ENCODE data around the gene TET2.
A peak's percentile ranks its signal among the peaks of the same experiment; 100 is the strongest.

Gene TET2

DNA sequence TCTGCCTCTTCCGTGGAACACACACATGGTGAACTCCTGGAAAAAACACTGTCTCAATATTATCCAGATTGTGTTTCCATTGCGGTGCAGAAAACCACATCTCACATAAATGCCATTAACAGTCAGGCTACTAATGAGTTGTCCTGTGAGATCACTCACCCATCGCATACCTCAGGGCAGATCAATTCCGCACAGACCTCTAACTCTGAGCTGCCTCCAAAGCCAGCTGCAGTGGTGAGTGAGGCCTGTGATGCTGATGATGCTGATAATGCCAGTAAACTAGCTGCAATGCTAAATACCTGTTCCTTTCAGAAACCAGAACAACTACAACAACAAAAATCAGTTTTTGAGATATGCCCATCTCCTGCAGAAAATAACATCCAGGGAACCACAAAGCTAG lies 87.9 kb downstream of the TET2 start:
- peak; percentile 14 for DNase-seq (ENCODE audit: low read depth, low spot score)

DNA sequence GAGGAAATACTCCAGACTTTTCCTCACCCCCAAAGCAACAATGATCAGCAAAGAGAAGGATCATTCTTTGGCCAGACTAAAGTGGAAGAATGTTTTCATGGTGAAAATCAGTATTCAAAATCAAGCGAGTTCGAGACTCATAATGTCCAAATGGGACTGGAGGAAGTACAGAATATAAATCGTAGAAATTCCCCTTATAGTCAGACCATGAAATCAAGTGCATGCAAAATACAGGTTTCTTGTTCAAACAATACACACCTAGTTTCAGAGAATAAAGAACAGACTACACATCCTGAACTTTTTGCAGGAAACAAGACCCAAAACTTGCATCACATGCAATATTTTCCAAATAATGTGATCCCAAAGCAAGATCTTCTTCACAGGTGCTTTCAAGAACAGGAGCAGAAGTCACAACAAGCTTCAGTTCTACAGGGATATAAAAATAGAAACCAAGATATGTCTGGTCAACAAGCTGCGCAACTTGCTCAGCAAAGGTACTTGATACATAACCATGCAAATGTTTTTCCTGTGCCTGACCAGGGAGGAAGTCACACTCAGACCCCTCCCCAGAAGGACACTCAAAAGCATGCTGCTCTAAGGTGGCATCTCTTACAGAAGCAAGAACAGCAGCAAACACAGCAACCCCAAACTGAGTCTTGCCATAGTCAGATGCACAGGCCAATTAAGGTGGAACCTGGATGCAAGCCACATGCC lies 89.7 kb downstream of the TET2 start:
- no peak for DNase-seq (ENCODE audit: low read depth, low spot score)

DNA sequence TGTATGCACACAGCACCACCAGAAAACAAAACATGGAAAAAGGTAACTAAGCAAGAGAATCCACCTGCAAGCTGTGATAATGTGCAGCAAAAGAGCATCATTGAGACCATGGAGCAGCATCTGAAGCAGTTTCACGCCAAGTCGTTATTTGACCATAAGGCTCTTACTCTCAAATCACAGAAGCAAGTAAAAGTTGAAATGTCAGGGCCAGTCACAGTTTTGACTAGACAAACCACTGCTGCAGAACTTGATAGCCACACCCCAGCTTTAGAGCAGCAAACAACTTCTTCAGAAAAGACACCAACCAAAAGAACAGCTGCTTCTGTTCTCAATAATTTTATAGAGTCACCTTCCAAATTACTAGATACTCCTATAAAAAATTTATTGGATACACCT lies 90.2 kb downstream of the TET2 start:
- no peak for DNase-seq (ENCODE audit: low read depth, low spot score)

DNA sequence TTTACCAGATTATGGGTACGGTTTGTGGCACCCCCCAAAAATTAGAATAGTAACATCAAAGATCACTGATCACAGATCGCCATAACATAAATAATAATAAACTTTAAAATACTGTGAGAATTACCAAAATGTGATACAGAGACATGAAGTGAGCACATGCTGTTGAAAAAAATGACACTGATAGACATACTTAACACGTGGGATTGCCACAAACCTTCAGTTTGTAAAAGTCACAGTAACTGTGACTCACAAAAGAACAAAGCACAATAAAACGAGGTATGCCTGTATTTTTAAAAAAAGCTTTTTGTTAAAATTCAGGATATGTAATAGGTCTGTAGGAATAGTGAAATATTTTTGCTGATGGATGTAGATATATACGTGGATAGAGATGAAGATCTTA lies 93.4 kb downstream of the TET2 start:
- no peak for DNase-seq (ENCODE audit: low read depth, low spot score)

DNA sequence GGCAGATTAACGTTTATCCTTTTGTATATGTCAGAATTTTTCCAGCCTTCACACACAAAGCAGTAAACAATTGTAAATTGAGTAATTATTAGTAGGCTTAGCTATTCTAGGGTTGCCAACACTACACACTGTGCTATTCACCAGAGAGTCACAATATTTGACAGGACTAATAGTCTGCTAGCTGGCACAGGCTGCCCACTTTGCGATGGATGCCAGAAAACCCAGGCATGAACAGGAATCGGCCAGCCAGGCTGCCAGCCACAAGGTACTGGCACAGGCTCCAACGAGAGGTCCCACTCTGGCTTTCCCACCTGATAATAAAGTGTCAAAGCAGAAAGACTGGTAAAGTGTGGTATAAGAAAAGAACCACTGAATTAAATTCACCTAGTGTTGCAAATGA lies 94.8 kb downstream of the TET2 start:
- no peak for DNase-seq (ENCODE audit: low read depth, low spot score)

DNA sequence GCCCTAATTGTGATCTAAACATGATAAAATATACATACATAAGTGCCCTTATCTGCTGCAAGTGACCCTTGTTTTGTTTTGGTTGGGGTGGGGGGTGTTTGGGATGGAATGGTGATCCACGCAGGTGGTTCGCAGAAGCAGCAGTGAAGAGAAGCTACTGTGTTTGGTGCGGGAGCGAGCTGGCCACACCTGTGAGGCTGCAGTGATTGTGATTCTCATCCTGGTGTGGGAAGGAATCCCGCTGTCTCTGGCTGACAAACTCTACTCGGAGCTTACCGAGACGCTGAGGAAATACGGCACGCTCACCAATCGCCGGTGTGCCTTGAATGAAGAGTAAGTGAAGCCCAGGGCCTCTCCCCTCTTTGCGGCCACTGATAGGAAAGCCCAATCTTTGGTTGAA lies 96.8 kb downstream of the TET2 start:
- DNase-seq (ENCODE audit: low read depth, low spot score), result no peak

DNA sequence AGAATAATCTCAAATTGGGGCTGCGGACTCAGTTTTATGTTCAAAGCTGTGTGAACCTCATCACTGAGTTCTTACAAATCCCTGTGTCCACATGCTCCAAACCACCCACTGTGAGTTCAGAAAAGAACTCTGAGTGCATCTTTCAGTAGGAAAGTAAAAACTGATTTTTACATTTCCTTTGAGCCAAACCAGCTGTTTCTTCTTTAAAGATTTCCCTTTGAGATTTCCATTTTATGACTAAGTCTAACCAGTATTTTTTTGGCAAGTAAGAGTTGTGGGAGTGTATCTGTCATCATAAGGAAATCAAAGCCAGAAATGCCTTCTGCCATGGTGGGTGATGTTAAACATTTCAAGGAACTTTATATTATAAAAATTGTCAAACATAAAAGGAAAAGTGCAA lies 100.0 kb downstream of the TET2 start:
- no peak for DNase-seq (ENCODE audit: low read depth, low spot score)

DNA sequence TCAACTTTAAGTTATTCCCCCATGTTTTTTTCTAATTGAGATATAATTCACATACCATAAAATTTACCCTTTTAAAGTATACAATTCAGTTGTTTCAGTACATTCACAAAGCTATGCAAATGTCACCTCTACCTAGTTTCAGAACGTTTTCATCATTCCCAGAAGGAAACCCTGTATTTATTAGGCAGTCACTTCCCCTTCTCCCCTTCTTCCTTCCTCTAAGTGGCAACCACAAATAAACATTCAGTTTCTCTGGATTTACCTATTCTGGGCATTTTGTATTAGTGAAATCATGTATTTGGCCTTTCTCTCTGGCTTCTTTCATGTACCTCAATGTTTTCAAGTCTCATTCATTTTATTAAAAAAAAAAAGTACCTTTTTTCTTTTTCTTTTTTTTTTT lies 101.9 kb downstream of the TET2 start:
- DNase-seq (ENCODE audit: low read depth, low spot score), result no peak

DNA sequence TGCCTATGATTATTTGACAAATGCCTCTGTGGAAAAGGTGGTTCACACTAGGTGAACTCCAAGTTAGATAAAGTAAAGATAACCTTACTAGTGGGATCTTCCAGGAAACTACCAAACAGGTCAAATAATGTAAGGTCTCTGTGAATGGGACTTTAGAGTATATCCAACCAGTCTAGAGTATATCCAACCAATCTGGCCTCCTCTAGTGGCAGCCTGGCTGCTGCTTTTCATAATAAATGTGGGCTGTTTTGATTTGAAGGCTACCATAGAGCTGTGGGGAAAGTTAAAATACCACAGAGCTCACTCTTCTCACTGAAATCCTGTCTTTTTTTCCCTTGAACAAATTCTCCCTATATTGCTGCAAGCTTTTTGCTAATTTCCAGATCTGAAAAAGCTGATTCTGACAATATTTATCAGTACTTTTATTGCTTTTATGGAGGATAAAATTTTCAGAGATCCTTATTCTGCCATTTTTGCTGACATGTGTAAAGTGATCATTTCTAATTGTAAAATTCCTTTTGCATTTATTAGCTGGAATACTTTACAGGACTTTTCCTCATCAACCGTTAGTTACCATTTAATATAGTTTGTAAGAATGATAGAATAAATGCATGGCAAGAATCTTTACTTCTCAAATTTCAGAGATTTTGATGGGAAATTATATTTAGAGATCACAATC lies 111.3 kb downstream of the TET2 start:
- DNase-seq (ENCODE audit: low read depth, low spot score), result no peak

DNA sequence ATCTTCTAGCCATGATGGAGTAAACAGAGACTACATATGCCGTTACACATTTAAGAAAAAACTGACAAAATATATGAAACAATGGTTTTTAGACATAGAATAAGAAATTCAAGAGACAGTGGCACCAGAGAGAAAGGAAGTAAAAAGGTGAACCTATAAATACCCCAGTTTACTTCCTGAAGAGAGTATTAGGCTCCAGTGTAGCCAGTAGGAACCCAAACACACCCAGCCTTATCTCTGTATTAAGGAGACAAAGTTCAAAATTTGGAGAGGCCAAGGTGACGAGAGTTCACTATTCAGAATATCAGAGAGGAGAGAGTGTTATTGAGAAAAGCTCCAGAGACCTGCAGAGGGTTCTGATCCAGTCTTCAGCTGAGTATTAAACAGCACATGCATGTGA lies 119.0 kb downstream of the TET2 start:
- DNase-seq (ENCODE audit: low read depth, low spot score), result no peak

DNA sequence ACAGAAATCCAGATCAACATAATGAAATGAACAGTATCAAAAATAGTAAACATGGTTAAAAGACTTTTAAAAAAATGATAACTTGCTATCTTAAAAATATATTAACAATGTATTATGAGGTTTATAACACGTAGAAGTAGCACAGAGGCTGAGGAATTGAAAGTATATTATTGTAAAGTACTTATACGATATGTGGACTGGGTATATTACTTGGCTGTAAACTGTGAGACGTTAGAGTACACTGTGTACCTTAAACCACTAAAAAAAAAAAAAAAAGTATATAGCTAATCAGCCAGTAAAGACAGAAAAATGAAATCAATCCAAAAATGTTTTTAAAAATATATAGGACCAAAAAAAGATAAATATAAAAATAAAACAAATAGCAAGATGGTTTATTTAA lies 120.6 kb downstream of the TET2 start:
- DNase-seq (ENCODE audit: low read depth, low spot score), result no peak

DNA sequence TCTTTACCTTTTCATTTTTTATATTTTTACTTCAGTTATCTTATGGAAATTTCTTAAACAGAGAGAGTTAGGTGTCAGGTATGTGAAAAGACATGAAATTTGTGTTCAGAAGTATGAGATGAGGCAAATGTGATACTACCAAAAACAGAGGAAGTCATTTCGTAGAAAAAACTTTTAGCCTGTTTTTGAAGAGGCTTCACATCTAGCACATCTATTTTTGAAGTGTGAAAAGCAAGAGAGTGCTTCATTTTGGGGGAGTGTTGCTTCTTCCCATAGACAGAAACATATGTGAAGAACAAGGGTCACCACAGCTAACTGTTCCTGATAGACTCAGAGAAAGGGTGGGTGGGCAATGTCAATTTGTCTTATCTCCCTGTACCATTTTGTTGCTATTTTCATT lies 125.3 kb downstream of the TET2 start:
- DNase-seq (ENCODE audit: low read depth, low spot score), result no peak

DNA sequence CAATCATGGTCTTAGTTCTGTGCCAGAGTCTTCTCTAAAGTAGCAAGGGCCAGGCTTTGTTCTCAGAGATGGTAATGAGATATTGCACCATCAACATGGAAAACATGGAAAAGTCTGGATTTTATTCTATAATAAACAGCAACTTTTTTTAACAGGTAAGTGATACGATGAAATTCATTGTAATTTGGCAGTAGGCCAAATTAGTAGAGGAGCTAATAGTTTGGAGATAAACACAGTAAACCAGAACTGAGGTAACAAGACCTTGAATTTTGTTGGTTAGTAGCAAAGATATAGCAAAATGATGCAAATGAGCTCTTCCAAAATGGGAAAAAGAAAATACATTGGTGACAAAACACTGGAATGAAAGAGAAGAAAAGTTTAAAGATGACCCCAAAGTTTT lies 126.6 kb downstream of the TET2 start:
- DNase-seq (ENCODE audit: low read depth, low spot score), result no peak

DNA sequence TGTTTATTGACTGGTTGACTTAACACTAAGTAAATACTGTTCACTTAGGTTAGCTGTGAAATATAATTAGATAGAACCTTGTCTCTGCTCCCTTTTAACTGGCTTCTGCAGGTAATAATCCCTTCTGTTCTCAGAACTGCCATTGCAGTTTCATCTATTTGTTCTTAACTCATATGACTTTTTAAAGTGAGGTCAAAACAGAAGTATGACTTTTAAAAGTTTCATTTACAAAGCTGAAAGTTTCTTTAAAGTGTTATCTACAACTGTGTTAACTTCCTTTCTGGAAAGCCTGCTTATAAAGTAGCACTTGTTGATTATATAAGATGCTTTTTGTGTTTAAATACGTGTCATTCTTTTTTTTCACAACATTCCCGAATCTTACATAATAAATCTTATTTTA lies 127.4 kb downstream of the TET2 start:
- DNase-seq (ENCODE audit: low read depth, low spot score), result no peak

DNA sequence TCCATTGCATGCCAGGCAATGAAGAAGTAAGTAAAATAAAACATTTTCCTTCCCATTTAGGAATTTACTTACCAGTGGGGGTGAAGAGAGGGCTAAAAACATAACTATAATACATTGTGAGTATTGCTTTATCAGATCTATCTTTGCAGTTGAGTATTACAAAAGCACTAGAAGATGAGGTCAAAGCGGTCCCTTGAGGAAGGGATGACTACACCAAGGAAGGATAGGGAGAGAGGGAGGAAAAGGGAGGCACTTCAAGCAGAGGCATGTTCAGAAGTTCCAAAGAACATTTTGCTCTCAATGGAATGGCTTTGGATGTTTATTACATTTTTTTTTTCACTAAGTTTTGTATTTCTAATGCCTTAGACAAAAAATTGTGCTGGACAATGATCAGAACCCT lies 127.8 kb downstream of the TET2 start:
- no peak for DNase-seq (ENCODE audit: low read depth, low spot score)

DNA sequence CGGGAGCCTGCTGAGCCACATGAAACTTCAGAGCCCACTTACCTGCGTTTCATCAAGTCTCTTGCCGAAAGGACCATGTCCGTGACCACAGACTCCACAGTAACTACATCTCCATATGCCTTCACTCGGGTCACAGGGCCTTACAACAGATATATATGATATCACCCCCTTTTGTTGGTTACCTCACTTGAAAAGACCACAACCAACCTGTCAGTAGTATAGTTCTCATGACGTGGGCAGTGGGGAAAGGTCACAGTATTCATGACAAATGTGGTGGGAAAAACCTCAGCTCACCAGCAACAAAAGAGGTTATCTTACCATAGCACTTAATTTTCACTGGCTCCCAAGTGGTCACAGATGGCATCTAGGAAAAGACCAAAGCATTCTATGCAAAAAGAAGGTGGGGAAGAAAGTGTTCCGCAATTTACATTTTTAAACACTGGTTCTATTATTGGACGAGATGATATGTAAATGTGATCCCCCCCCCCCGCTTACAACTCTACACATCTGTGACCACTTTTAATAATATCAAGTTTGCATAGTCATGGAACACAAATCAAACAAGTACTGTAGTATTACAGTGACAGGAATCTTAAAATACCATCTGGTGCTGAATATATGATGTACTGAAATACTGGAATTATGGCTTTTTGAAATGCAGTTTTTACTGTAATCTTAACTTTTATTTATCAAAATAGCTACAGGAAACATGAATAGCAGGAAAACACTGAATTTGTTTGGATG lies 129.9 kb downstream of the TET2 start:
- DNase-seq (ENCODE audit: low read depth, low spot score), result no peak

DNA sequence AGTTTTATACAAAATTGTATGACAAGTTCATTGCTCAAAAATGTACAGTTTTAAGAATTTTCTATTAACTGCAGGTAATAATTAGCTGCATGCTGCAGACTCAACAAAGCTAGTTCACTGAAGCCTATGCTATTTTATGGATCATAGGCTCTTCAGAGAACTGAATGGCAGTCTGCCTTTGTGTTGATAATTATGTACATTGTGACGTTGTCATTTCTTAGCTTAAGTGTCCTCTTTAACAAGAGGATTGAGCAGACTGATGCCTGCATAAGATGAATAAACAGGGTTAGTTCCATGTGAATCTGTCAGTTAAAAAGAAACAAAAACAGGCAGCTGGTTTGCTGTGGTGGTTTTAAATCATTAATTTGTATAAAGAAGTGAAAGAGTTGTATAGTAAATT lies 131.0 kb downstream of the TET2 start:
- DNase-seq (ENCODE audit: low read depth, low spot score), result no peak

DNA sequence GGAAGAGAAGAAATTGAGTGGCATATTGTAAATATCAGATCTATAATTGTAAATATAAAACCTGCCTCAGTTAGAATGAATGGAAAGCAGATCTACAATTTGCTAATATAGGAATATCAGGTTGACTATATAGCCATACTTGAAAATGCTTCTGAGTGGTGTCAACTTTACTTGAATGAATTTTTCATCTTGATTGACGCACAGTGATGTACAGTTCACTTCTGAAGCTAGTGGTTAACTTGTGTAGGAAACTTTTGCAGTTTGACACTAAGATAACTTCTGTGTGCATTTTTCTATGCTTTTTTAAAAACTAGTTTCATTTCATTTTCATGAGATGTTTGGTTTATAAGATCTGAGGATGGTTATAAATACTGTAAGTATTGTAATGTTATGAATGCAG lies 132.6 kb downstream of the TET2 start:
- DNase-seq (ENCODE audit: low read depth, low spot score), result no peak

DNA sequence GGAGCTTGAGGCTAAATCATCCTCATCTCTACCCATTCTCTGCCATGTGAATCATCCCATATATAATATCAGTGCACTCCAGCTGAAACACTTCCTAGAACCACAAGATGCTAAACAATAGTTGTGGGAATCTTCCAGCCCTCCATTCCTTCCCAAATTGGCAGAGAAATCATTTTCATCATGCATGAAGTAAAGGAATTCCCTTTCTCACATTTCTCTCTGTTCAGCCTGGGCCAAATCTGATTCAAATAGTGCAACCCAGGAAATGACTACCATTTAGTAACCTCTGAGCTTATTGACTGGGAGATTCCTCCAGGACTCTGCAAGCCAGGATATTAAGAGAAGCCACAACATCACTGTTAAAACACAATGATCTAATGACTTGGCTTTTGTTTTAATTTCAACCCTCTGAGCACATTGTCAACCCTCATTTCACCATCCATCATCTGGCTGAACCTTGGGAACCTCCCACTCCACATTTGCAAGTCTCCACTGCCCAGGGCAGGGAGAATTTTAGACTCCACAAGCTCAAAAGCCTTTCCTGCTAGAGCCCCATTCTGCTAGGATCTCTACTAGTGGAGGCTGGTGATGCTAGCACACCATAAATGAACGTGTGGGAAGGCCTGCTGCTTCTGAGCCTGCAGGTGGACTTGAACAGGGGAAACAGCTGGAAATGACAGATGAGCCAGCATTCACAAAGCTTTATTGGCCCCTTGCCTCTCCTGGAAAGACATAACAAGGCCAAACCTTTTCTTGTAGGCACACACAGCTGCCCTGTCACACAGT lies 133.9 kb downstream of the TET2 start:
- peak; percentile 29 for DNase-seq (ENCODE audit: low read depth, low spot score)

DNA sequence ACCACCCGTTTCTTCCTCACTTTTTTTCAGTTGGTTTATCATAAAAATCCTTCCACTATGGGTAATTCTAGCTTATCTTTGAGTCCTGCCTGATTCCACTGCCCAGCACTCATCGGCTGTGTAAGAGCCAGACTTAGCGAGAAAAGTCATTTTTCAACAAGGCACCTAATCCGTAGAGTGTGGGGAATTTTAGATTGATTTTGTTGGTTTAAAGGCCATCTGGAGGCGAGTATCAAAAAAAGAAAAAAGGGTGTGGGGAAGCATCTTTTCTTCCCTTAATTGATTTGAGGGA lies 134.4 kb downstream of the TET2 start:
- DNase-seq (ENCODE audit: low read depth, low spot score), result no peak

DNA sequence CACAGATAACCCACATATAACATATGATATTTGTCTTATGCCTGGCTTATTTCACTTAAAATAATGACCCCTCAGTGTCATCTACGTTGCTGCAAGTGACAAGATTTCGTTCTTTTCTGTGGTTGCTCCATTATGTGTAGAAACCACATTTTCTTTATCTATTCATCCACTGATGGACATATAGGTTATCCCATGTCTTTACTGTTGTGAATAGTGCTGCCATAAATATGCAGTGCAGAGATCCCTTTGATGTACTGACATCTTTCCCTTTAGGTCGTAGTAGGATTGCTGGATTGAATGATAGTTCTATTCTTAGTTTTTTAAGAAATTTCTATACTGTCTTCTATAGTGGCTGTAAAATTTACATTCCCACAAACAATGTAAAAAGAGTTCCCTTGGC lies 135.8 kb downstream of the TET2 start:
- DNase-seq (ENCODE audit: low read depth, low spot score), result no peak

DNA sequence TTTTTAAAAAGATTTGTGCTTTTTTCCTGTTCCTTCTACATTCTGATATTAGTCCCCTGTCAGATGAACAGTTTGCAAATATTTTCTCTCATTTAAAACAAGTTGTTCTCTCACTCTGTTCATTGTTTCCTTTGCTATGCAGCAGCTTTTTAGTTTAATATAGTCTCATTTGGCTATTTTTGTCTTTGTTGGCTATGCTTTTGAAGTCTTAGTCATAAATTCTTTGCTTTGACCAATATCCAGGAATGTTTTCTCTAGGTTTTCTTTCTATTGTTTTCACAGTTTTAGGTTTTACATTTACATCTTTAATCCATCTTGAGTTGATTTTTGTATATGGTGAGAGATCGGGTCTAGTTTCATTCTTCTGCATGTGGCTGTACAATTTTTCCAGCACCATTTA lies 136.8 kb downstream of the TET2 start:
- no peak for DNase-seq (ENCODE audit: low read depth, low spot score)
